CD4-positive, alpha-beta T cell treated with Interferon gamma for 1 hour (primary cell): ENCODE results near the gene HOXC6.
"Not testable (repeated sequence)": the region's sequence is repeated elsewhere in the genome, so short reads cannot be mapped to it uniquely, and the experiment has no call there.

ENCODE experiments used
- DNase-seq: peaks from one replicate; pipeline ENCODE4 v3.0.0-alpha.2; 2020

Gene HOXC6

DNA sequence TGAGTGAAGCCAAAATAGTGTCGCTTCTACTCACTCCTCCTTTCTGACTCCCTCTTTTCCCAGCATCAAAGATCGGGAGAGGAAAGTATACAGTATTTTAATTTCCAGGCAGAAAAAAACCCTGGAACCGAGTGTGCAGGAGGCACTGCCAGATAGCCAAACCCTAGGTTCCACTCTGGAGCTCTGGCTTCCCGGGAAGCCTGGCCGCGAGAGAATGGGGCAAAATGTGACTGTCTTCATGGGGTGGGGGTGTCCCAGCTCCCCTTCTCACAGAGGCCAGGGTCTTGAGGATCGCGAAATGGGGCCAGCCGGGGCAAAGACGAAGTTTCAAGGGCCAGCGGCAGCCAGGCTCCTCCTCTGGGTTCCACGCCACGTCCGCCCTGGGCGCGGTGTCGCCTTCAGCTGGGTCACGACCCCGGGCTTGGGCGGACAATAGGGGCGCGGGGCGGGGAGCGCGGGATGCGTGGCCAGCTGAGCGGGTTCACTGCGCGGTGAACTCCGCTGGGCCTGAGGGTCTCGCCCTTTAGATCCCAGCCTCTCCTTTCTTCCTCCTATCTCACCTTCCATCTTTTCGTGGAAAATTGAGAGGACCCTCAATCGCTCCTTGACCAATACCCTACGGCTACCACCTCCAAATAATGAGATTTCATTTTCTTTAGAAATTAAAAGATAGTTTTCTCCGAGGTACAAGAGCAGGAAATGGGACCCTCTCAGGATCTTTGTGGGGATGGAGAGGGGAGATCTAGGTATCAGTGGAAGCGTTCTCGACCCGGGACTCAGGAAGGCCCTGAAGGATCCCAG, 32.1 kb downstream of the HOXC6 start:
- no peak for DNase-seq

DNA sequence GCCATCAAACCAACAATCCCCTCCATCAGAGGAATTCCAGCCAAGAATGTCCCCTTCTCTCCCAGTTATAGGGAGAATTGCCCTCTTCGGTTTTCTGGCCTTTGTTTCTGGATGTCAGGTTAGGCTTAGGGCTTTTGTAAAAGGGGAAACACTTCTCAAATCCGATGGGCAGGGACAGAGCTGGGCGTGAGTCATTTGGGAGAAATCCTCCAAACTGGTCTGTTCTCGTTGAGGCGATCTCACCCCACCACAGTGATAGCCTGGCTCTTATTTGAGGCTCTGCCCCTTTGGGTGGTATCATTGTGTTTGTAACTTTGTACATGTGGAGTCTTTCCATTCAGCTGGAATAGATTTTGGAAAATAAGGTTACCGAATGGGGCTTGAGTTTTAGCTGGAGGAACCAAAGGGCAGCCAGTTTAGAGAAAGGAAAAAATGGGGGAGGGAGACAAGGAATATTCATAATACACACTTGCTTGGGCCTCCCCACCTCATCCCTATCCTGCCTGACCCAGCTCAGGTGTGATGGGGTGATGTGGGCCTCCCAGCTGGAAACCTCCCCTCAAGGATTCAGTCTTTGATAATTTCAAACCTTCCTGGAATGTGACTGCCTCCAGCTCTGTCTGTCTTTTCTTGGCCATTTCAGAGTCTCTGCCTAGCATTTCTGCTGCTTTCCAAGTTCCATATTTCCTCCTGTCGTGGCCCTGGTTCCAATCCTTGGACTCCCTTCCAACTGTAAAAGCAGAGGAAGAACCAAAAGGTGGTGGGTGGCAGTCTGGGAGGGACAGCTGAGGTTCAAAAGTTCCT, 32.9 kb downstream of the HOXC6 start:
- DNase-seq: no peak

DNA sequence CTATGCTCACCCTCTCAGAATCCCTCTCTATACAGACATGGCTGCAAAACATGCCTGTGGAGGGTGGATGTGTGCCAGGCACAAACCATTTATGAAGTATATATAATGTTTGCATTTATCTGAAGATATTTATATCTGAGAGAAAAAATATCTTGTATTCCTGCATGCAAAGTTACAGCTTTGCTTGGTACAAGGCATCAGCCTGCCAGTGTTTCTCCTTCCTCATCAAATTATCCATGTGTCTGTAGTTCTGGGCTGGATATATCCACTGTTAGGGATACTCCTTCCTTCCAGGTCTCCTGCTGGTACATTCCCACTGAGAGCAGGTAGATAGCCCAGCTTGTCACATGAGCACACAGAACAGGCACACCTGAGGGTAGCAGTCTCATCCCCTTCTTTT, 37.4 kb downstream of the HOXC6 start:
- no peak for DNase-seq

DNA sequence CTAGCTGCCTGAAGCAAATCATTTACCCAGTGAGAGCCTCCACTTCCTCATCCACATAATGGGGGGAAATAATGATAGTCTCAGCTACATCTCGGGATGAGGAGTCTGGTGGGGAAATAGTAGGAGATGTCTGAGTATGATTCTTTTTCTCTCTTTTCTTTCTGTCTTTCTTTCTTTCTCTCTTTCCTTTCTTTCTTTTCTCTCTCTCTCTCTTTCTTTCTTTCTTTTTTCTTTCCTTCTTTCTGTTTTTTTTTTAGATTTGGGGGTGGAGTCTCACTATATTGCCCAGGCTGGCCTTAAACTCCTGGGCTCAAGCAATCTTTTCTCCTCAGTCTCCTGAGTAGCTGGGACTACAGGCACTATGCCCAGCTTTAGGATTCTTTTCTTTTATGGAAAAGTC, 38.2 kb downstream of the HOXC6 start:
- no peak for DNase-seq

DNA sequence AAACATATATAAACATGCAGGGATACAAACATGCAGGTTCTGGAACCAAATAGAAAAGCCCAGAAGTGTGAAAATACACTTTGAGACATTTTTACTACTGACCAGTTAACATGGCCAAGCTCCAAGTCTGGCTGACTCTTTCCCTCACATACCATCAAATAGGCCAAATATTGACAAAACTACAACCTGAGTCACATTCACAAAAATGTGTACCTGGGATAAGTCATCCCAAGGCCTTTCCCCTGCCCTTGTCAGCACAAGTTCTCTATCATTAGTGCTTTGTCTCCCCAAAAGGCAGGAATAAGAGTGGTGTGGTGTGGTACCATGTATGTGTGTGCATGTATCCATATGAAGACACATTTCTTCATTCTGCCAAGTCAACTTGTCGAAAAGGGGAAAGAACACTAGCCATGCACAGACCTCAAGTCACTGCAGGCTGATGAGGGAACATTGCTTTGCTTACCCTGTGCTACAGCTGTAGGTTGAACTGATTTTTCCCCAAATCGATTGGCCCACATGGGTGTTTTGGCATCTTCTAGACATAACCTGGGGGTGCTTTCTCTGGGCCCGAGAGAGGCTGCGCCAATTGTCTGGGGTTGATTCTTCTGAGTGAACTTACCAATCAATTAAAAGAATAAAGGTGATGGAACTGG, 40.3 kb downstream of the HOXC6 start:
- DNase-seq: no peak

DNA sequence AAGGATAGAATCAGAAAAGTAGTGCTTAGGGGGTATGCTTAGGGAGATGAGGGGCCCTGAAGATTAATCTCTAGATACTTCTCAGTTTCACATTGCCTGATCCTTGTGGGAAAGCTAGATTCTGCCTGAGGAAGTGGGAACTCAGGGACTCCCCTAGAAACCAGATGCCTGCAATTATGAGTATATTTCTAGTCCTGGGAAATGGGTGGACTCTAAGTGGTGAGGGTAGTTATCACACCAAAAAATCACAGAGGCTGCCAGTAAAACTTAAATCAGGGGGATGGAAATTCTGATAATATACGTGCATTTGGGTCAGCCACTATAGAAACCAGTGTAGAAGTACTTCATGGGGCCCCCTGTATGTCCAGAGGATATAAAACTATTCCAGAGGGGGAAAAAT, 43.7 kb downstream of the HOXC6 start:
- DNase-seq: no peak

DNA sequence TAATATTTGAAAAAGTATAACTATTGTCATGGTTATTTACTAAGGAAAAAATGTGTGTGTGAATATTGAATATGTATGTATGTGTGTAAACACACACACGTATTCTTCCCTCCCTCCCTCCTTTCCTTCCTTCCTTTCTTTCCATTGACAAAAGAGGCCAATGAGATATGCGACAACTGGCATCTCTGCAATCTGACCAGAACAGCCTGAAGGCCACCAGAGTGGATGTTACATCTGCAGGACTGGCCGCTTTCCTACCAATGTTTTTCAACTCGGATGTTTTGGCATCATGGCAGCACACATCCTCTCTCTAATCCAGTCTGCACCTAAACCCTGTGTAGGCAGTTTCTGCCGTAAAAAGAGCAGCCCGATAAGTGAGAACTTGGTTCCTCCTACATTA, 46.1 kb downstream of the HOXC6 start:
- DNase-seq: no peak

DNA sequence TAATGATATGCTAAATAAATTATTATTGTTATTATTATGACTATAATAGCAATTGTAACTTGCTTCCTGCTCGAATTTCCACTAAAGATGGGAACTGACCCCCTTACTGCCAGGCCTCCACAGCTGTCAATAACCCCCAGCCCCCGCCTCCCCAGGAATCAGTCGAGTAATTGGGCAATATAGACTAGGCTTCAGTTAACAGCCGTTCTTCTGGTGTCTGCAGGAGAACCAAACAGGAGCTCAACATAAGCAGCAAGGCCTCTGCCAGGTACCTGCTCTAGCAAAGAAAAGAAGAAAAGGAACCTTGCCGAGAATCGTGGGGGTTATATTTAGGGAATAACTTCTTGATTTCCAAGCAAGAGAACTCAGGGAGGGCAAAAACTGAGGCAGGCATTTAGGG, 47.2 kb downstream of the HOXC6 start:
- no peak for DNase-seq

DNA sequence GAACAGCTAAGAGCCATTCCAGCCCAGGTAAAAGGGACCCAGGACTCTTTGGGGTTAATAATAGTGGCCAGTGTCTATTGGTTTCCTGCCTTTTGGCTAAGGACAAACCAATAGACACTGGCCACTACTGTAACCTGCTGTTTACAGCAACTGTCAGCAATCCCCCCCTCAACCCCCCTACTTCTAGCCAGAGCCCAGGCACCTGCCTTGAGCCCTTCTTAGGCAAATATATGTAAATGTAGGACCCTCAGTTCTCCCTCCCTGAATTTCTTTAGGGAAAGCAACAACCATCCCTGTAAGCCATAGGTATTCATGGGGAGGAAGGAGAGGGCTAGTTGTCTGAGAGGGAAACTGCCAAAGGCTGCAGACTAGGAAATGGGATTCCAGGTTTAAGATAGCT, 47.7 kb downstream of the HOXC6 start:
- no peak for DNase-seq

DNA sequence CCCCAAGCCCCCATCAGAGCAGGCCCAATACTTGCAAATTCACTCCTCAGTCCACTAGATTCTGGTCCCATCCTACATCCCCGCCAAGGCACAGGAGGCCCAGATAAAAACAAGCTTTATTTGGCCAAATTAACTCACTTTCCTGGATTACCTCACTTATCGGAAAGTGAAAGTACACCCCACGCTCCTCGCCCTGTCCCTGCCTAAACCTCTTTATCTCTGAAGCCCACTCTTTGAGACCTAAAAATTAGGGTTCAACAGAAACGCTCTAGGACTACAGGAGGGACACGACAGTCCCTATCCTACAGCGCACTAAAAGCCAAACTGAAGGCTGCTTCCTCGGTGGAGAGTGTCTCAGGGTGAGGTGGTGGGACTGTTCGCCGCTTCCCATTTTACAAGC, 49.6 kb downstream of the HOXC6 start:
- not testable (repeated sequence) for DNase-seq

DNA sequence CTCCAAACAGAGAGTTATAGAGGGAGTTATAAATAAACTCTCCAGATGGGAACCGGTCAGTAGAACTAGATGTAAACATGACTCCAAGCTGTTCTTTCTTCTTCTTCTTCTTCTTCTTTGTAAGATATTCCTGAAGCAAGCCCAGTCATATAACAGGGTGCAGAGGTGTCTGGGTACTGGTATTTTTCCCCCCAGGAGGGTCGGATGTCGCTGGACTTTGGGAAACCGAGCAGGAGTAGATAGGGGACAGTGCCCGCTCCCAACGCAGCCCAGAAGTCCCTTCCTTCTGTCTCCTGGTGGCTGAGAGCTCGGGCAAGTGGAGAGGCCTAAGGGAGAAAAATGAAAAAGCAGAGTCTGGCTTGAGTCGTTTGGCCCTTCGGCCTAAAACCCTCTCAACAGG, 50.9 kb downstream of the HOXC6 start:
- DNase-seq: not testable (repeated sequence)
